Body of pancreas (tissue), 4 donors: Measurements from ENCODE around the gene ALDH3B2.

Experiments
- CTCF ChIP-seq, 7 experiments: fragments of 450-650 bp in 4 of 7; fragments of 200-600 bp in 3 of 7; sonication (generic) in 3 of 7; IDR thresholded peaks; one replicate each; pipeline ENCODE4 v1.5.1; 2016 to 2019; ENCODE audit warnings: antibody characterized with exemption in 7 of 7
- POLR2A ChIP-seq, 3 donors: fragments of 450-650 bp; IDR thresholded peaks; one replicate each; pipeline ENCODE4 v1.6.1; 2016; ENCODE audit warnings: antibody characterized with exemption in 3 of 3, mild to moderate bottlenecking in 2 of 3

DNA sequence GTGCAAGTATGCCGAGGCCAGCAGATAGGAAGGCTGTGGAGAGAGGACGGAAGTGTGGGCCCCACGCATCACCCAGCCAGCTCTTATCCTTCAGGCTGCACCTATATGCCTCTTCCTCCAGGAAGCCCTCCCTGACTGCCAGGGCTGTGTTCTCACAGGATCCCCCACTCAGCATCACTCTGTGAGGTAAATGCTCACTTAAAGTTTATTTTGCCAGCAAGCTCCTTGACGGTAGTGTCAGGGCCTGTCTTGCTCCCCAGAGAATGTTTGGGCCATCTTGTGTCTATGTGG lies 39.2 kb downstream of the ALDH3B2 start:
- TF ChIP-seq CTCF (IDR thresholded peaks at IDR 0.05) (no peak), POLR2A (IDR thresholded peaks at IDR 0.05) (no peak)
